Fibroblast of lung (primary cell): Measurements from ENCODE around the gene STPG3. TPM values are rescaled to one million over a fixed set of nuclear protein-coding genes. Genes with fewer than 3 reads are reported as not detected.

Experiments
- DNase-seq, 2 donors: peaks; one replicate each; pipeline versions ENCODE4 v3.0.0 to v3.0.0-alpha.2; 2010; ENCODE audit warnings: low read depth in 2 of 2
- H2AFZ ChIP-seq: 2 replicates; pipeline ENCODE4 v1.5.1; 2012; ENCODE audit warnings: low read length, control low read depth, inconsistent platforms
- H3K27ac ChIP-seq: 2 replicates; pipeline ENCODE4 v1.5.1; 2011; ENCODE audit warnings: low read length, control low read depth; ENCODE audit not compliant: insufficient read depth
- H3K27me3 ChIP-seq: 2 replicates; pipeline ENCODE4 v1.5.1; 2011; ENCODE audit warnings: mild to moderate bottlenecking, low read length; ENCODE audit not compliant: control insufficient read depth, insufficient read depth
- H3K36me3 ChIP-seq: 2 replicates; pipeline ENCODE4 v1.5.1; 2011; ENCODE audit warnings: low read length; ENCODE audit not compliant: control insufficient read depth, insufficient read depth
- H3K4me1 ChIP-seq: 2 replicates; pipeline ENCODE4 v1.5.1; 2011; ENCODE audit warnings: low read length; ENCODE audit not compliant: control insufficient read depth, insufficient read depth; ENCODE audit errors: extremely low read depth
- H3K4me2 ChIP-seq: 2 replicates; pipeline ENCODE4 v1.5.1; 2011; ENCODE audit warnings: low read length, control low read depth; ENCODE audit not compliant: insufficient read depth; ENCODE audit errors: extremely low read depth
- H3K4me3 ChIP-seq, 4 experiments: fragments of 200-600 bp in 1 of 4; sonication (generic) in 1 of 4; replicated peaks in 1 of 4; 2 replicates each; pipeline ENCODE4 v1.5.1; 2011 to 2016; ENCODE audit warnings: low read length in 4 of 4, low read depth in 3 of 4, mild to moderate bottlenecking in 3 of 4, control low read depth in 2 of 4, inconsistent platforms in 1 of 4, mixed read lengths in 1 of 4; ENCODE audit not compliant: insufficient read depth in 1 of 4; ENCODE audit errors: control extremely low read depth in 1 of 4
- H3K79me2 ChIP-seq: 2 replicates; pipeline ENCODE4 v1.5.1; 2012; ENCODE audit warnings: mild to moderate bottlenecking, low read length, inconsistent platforms; ENCODE audit not compliant: control insufficient read depth, insufficient read depth
- H3K9ac ChIP-seq: 2 replicates; pipeline ENCODE4 v1.5.1; 2011; ENCODE audit warnings: mild to moderate bottlenecking, low read length, control low read depth; ENCODE audit not compliant: insufficient read depth
- H3K9me3 ChIP-seq: 2 replicates; pipeline ENCODE4 v1.5.1; 2012; ENCODE audit warnings: low read depth, low read length; ENCODE audit not compliant: control insufficient read depth, insufficient read depth
- H4K20me1 ChIP-seq: 2 replicates; pipeline ENCODE4 v1.5.1; 2011; ENCODE audit warnings: low read length; ENCODE audit not compliant: control insufficient read depth, insufficient read depth; ENCODE audit errors: extremely low read depth
- CTCF ChIP-seq, 2 donors: IDR thresholded peaks in 1 of 2; conservative IDR thresholded peaks in 1 of 2; 1 replicate in 1 of 2; 2 replicates in 1 of 2; pipeline ENCODE4 v1.5.1; 2011 to 2012; ENCODE audit warnings: low read length in 2 of 2, control low read depth in 1 of 2, inconsistent platforms in 1 of 2, low read depth in 1 of 2, mild to moderate bottlenecking in 1 of 2
- EZH2 ChIP-seq: IDR thresholded peaks from 2 replicates; pipeline ENCODE4 v1.5.1; 2012; ENCODE audit warnings: low read length, control low read depth, mild to moderate bottlenecking; ENCODE audit errors: missing control alignments
- polyA plus RNA-seq, 2 donors: library from polyadenylated mRNA; depleted of rRNA in 1 of 2; stranded (reverse) in 1 of 2; unstranded in 1 of 2; fragments of >200 nt; gene quantifications; 2 replicates each; pipeline ENCODE4 v1.2.1, GENCODE V29; 2011 to 2012; ENCODE audit warnings: missing spikeins in 1 of 2
- total RNA-seq: library from RNA; depleted of rRNA; stranded (reverse); fragments of >200 nt; gene quantifications from 2 replicates; pipeline ENCODE4 v1.2.1, GENCODE V29; 2014

Gene STPG3
- total and polyA plus RNA-seq, 2 donors (not counting 1 experiment from before 2014, with no cell fraction given): not detected

DNA sequence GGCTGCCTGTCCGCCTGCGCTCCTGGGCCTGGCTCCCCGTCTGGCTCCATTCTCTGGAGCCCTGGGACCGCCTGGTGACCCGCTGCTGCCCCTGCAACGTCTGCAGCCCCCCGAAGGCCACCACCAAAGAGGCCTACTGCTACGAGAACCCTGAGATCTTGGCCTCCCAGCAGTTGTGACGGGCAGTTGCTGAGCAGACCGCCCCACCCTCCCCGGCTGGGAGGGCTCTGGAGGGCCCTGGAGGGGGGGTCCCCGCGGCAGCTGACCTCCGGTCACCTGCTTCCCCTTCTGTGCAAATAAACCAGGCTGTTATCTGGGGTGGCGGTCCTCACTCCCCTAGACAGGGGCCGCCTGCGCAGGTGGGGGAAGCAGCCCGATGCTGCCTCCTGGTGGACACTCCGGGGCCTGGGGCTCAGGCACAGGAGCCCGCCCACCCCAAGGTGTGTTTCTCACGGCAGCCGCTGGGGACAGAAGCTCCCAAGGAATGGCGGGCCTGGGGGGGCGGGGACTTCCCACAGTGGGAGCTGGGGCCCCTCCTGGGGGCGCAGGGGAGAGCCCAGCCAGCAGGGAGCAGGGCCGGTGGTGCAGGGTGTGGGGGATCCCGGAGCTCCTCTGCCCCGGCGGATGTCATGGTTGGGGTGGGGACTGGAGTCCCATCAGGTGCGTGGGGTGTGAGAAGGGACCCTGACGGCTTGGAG lies 14.7 kb upstream of the STPG3 start:
- no peaks in the 10 kb centered on the region for H3K36me3 ChIP-seq
- H3K9ac ChIP-seq: no peak overlapping the region
- peak overlapping the region in 1 of 4 experiments; percentile 7 for H3K4me3 ChIP-seq
- H2AFZ ChIP-seq: no peak overlapping the region
- peaks cover 2% of the 10 kb centered on the region for H3K4me1 ChIP-seq
- H3K79me2 ChIP-seq: peaks cover 13% of the 10 kb centered on the region
- no peak overlapping the region for H3K27ac ChIP-seq
- no peaks in the 10 kb centered on the region for H3K9me3 ChIP-seq
- TF ChIP-seq CTCF (conservative IDR thresholded peaks at IDR 0.05 in 1 of 2, IDR thresholded peaks at IDR 0.05 in 1 of 2; ENCODE audit: low read depth in 1 of 2, low read length in 2 of 2): peak; percentile 79 to 81
- no peak for TF ChIP-seq EZH2
- no peaks in the 10 kb centered on the region for H4K20me1 ChIP-seq
- no peak overlapping the region for H3K4me2 ChIP-seq
- peak; percentile 60 to 62 for DNase-seq
- H3K27me3 ChIP-seq: no peaks in the 10 kb centered on the region

DNA sequence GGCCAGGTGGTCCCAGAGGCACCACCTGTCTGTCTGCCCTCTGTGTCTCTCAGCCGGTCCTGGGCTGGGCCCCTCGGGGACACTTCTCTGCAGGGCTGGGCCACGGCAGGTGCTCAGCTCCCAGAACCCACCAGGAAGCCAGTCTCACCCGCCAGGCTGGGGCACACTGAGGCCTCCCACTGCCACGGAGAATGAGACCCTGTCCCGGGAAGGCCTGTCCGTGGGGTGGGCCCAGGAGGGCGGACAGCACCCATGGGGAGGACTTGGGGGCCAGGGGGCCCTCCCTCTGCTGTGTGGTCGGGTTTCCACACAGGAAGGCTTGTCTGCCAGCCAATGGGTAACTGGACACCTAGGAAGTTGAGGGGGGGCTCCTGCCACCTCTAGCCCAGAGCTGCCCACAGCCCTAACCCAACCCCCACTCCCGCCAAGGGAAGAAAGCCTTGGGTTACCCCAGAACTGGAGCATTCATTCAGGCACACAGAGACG lies 14.1 kb upstream of the STPG3 start:
- Histone ChIP-seq H3K36me3 (peaks cover 3% of the 10 kb centered on the region), H3K4me2 (no peak overlapping the region)

More for the DNA sequence above, 14.1 kb upstream of the STPG3 start:
- Histone ChIP-seq H3K27ac (no peak overlapping the region), H3K9ac (no peak overlapping the region), H4K20me1 (no peaks in the 10 kb centered on the region), H3K79me2 (peaks cover 18% of the 10 kb centered on the region), H3K4me1 (peaks cover 2% of the 10 kb centered on the region), H3K4me3 (no peak overlapping the region), H2AFZ (no peak overlapping the region), H3K9me3 (no peaks in the 10 kb centered on the region), H3K27me3 (no peaks in the 10 kb centered on the region)
- no peak for DNase-seq
- TF ChIP-seq CTCF (conservative IDR thresholded peaks at IDR 0.05 in 1 of 2, IDR thresholded peaks at IDR 0.05 in 1 of 2; ENCODE audit: low read depth in 1 of 2, low read length in 2 of 2): no peak
- no peak for TF ChIP-seq EZH2
